Occipital lobe (tissue), 3 donors: Measurements from ENCODE around the gene FGFBP3. TPM values are rescaled to one million over a fixed set of nuclear protein-coding genes. Genes with fewer than 3 reads are reported as not detected.

Source experiments
- DNase-seq: peaks from one replicate; lab custom pipeline; 2025; lab: John Stamatoyannopoulos, UW
- small RNA-seq: library from RNA; depleted of rRNA; stranded (forward); fragments of <200 nt; gene quantifications from one replicate; pipeline ENCODE3, GENCODE V24; 2014
- total RNA-seq: library from RNA; depleted of rRNA; stranded (reverse); fragments of >200 nt; gene quantifications from one replicate; pipeline ENCODE4 v1.2.3, GENCODE V29; 2014

Gene FGFBP3
- total RNA-seq, 1 donor from 2014 or later: 29.8 TPM

DNA sequence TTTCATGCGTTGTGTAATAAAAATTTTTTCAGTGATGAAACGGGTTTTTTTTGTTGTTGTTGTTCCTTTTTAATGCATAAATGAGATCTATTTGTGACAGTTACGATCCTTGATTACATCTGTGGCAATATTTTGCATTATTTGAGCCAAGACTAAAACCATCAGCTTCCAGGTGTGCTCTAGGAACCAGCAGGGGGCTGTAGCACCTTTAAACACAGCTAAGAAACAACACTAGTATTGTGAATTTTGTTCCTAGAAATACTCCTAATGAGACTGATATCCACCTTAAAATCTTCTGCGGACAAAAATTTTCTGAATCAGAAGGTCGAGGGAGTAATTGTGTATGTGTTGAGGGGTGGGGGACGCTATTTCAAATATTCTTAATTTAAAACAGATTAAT, 52.6 kb downstream of the FGFBP3 start:
- no peak for DNase-seq

Small RNA genes lying within 50 kb of the gene (small RNA-seq; reads per million reads assigned to genes)
- gene AL359198.2: not detected

Other genes with a start within 250 kb of the FGFBP3 start
- gene TNKS2, start 111.1 kb downstream of the FGFBP3 start, total RNA-seq: 151 TPM
- 90.6 TPM for gene BTAF1, start 14.3 kb upstream of the FGFBP3 start, total RNA-seq